DND-41 (cell line): Measurements from ENCODE around the gene AATK.
A peak's percentile ranks its signal among the peaks of the same experiment; 100 is the strongest.

Source experiments
- ATAC-seq: fragments of 200-7000 bp; cut with Tn5 transposase; 3 replicates; pipeline ENCODE4 v1.9.1; 2021; ENCODE audit warnings: low read depth; ENCODE audit not compliant: insufficient read depth
- DNase-seq: peaks from one replicate; pipeline ENCODE4 v3.0.0-alpha.2; 2020
- H2AFZ ChIP-seq: 2 replicates; pipeline ENCODE4 v1.6.0; 2012; ENCODE audit warnings: low read depth, low read length
- H3K27ac ChIP-seq: 2 replicates; pipeline ENCODE4 v1.5.1; 2012; ENCODE audit warnings: low read length, inconsistent platforms
- H3K27me3 ChIP-seq: fragments of 200-600 bp; sonication (generic); 2 replicates; pipeline ENCODE4 v1.6.0; 2012; ENCODE audit warnings: low read length, mild to moderate bottlenecking, inconsistent platforms; ENCODE audit not compliant: insufficient read depth, poor library complexity
- H3K36me3 ChIP-seq: 2 replicates; pipeline ENCODE4 v1.5.1; 2012; ENCODE audit warnings: low read length, inconsistent platforms; ENCODE audit not compliant: insufficient read depth
- H3K4me1 ChIP-seq: 2 replicates; pipeline ENCODE4 v1.5.1; 2012; ENCODE audit warnings: mild to moderate bottlenecking, low read length; ENCODE audit not compliant: insufficient read depth
- H3K4me2 ChIP-seq: 2 replicates; pipeline ENCODE4 v1.6.0; 2012; ENCODE audit warnings: mild to moderate bottlenecking, moderate library complexity, low read length, inconsistent platforms; ENCODE audit not compliant: insufficient read depth
- H3K4me3 ChIP-seq, 2 experiments: fragments of 200-600 bp in 1 of 2; shearing (Covaris generic) in 1 of 2; 2 replicates each; pipeline ENCODE4 v1.5.1; 2012 to 2016; ENCODE audit warnings: inconsistent platforms in 2 of 2, low read length in 2 of 2, mild to moderate bottlenecking in 2 of 2, low read depth in 1 of 2, moderate library complexity in 1 of 2
- H3K79me2 ChIP-seq: 2 replicates; pipeline ENCODE4 v1.6.0; 2012; ENCODE audit warnings: low read length, inconsistent platforms; ENCODE audit not compliant: insufficient read depth
- H3K9ac ChIP-seq: 2 replicates; pipeline ENCODE4 v1.6.0; 2012; ENCODE audit warnings: low read depth, mild to moderate bottlenecking, inconsistent platforms, low read length, moderate library complexity
- H3K9me3 ChIP-seq: 2 replicates; pipeline ENCODE4 v1.5.1; 2012; ENCODE audit warnings: low read length, moderate library complexity, mild to moderate bottlenecking, inconsistent platforms; ENCODE audit not compliant: insufficient read depth, severe bottlenecking
- H4K20me1 ChIP-seq: 2 replicates; pipeline ENCODE4 v1.6.0; 2012; ENCODE audit warnings: low read length; ENCODE audit not compliant: insufficient read depth
- EZH2 ChIP-seq: IDR thresholded peaks from 3 replicates; pipeline ENCODE4 v1.6.1; 2012; ENCODE audit warnings: borderline replicate concordance, low read depth, mild to moderate bottlenecking, moderate library complexity, low read length, inconsistent platforms; ENCODE audit not compliant: severe bottlenecking
- TF ChIP-seq, protein P1 (sequence below): IDR thresholded peaks from 2 replicates; pipeline ENCODE4 v1.5.1; 2012; ENCODE audit warnings: borderline replicate concordance, low read length, moderate library complexity, mild to moderate bottlenecking; ENCODE audit not compliant: poor library complexity, severe bottlenecking; ENCODE audit errors: extremely low read depth

AATK gene

DNA sequence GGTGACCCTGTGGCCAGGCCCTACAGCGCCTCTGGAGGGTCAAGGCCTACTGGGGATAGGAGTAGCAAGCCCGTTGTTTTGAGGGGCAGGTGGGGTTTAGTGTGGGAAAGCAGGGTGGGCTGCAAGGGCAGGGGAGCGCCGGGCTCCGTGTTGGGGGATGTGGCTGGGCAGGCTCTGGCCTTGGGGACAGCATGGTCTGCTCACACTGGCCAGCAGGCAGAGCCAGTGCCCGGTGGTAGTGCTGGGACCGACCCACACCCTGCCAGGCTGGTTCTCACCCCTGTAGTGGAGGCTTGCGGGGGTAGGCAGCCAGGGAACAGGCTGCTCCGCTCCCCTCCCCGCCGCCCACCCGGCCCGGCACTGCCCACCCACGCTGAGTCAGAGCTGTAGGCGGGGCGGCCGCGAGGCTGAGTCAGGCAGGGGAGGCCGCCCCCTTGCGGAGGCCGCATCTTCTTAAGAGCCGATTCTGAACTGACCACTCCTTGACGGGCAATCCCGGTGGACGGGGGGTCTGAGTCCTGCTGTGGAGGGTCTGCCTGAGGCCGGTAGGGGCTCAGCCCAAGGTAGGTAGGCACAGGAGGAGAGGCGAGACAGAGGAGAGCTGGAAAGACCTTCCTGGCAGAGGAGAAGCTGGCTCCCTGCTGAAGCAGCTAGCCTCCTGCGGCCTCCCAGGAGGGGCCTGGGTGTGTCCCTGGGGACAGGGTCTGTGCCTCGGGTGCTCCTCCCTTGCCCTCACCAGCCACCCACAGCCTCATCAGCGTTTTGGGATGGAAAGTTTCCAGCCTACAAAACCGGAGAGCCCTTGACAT is 68.7 kb downstream of the AATK start:
- peaks cover 12% of the 10 kb centered on the region for H4K20me1 ChIP-seq
- no peaks in the 10 kb centered on the region for H3K36me3 ChIP-seq
- ATAC-seq (no peak), DNase-seq (no peak)
- no peak overlapping the region for H3K4me2 ChIP-seq
- peaks cover 44% of the 10 kb centered on the region for H3K4me1 ChIP-seq
- H3K27ac ChIP-seq, result no peak overlapping the region
- no peak overlapping the region for H3K9ac ChIP-seq
- H3K79me2 ChIP-seq, result no peaks in the 10 kb centered on the region
- no peaks in the 10 kb centered on the region for H3K9me3 ChIP-seq
- H2AFZ ChIP-seq, result no peak overlapping the region
- H3K27me3 ChIP-seq, result no peaks in the 10 kb centered on the region
- TF ChIP-seq, protein P1, sequence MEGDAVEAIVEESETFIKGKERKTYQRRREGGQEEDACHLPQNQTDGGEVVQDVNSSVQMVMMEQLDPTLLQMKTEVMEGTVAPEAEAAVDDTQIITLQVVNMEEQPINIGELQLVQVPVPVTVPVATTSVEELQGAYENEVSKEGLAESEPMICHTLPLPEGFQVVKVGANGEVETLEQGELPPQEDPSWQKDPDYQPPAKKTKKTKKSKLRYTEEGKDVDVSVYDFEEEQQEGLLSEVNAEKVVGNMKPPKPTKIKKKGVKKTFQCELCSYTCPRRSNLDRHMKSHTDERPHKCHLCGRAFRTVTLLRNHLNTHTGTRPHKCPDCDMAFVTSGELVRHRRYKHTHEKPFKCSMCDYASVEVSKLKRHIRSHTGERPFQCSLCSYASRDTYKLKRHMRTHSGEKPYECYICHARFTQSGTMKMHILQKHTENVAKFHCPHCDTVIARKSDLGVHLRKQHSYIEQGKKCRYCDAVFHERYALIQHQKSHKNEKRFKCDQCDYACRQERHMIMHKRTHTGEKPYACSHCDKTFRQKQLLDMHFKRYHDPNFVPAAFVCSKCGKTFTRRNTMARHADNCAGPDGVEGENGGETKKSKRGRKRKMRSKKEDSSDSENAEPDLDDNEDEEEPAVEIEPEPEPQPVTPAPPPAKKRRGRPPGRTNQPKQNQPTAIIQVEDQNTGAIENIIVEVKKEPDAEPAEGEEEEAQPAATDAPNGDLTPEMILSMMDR, result no peak
- TF ChIP-seq EZH2, result no peak
- no peak overlapping the region for H3K4me3 ChIP-seq

DNA sequence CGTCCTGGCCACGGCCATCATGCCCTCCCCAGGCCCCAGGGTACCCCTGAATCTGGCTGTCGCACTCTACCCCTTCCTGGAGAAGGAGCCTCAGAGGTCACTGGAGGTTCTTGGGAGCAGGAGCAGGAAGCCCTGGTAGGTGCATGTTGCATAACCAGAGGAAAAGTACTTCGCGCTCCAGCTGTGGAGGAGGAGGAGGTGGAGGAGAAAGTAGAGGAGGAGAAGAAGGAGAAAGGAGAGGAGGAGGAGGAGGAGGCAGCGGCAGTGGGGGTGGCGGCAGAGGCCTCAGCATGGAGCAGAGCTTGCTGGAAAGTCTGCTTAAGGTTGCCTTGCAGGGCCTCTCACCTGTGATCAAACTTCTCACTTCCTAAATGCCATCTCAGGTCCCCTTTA is 69.3 kb downstream of the AATK start:
- H3K9ac ChIP-seq, result no peak overlapping the region
- H3K79me2 ChIP-seq, result no peaks in the 10 kb centered on the region
- TF ChIP-seq, protein P1, result no peak
- no peak for TF ChIP-seq EZH2
- no peak overlapping the region for H3K4me3 ChIP-seq
- H2AFZ ChIP-seq, result no peak overlapping the region
- no peak overlapping the region for H3K4me2 ChIP-seq
- ATAC-seq, result no peak
- no peaks in the 10 kb centered on the region for H3K36me3 ChIP-seq
- no peaks in the 10 kb centered on the region for H3K27me3 ChIP-seq
- DNase-seq, result no peak
- H3K4me1 ChIP-seq, result peaks cover 44% of the 10 kb centered on the region
- H3K9me3 ChIP-seq, result no peaks in the 10 kb centered on the region
- peaks cover 12% of the 10 kb centered on the region for H4K20me1 ChIP-seq
- H3K27ac ChIP-seq, result no peak overlapping the region

DNA sequence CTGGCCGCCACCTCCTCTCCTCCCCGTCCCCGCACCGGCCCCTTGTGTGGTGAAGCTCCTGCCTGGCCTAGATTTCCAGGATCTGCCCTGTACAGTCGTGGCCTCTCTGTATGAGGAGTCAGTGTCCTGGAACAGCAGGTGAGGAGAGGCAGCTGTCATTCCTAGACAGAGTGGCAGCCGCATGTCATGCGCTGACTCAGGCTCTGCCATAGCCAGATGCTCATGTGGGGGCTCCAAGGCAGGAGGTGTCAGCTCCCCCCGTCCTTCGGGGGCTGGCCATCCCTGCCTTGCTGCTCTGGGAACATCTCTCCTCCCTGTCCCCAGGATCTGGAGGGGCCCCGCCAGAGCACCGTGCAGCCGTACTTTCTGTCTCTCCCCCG is 70.6 kb downstream of the AATK start:
- H3K4me3 ChIP-seq, result peak overlapping the region in 1 of 2 experiments; percentile 37; a peak in 2 of 4 replicates
- TF ChIP-seq, protein P1, result no peak
- no peak for TF ChIP-seq EZH2
- H3K27ac ChIP-seq, result peak overlapping the region; percentile 65
- peaks cover 10% of the 10 kb centered on the region for H4K20me1 ChIP-seq
- no peak overlapping the region for H2AFZ ChIP-seq
- peak overlapping the region; percentile 59 for H3K4me2 ChIP-seq
- ATAC-seq (peak; percentile 36), DNase-seq (peak; percentile 50)
- H3K36me3 ChIP-seq, result no peaks in the 10 kb centered on the region
- peak overlapping the region; percentile 16; the same call in 1 of the 2 replicates for H3K9ac ChIP-seq
- H3K79me2 ChIP-seq, result no peaks in the 10 kb centered on the region
- no peaks in the 10 kb centered on the region for H3K9me3 ChIP-seq
- peaks cover 42% of the 10 kb centered on the region for H3K4me1 ChIP-seq
- H3K27me3 ChIP-seq, result no peaks in the 10 kb centered on the region
